PFSK-1 (cell line): ENCODE data around the gene MINDY4.

Experiments used
- FOXP2 ChIP-seq: optimal IDR thresholded peaks from 2 replicates; pipeline ENCODE3; 2011; ENCODE audit warnings: borderline replicate concordance, control low read depth, inconsistent platforms; ENCODE audit not compliant: insufficient read depth; ENCODE audit errors: extremely low read length, extremely low read depth
- POLR2AphosphoS5 ChIP-seq: IDR thresholded peaks from 2 replicates; pipeline ENCODE4 v1.6.1; 2012; ENCODE audit warnings: low read depth, mild to moderate bottlenecking, control low read depth, low read length, moderate library complexity
- SIN3A ChIP-seq: IDR thresholded peaks from 2 replicates; pipeline ENCODE4 v1.6.1; 2012; ENCODE audit warnings: mild to moderate bottlenecking, low read length, moderate library complexity, borderline replicate concordance; ENCODE audit not compliant: insufficient read depth
- TAF1 ChIP-seq: IDR thresholded peaks from 2 replicates; pipeline ENCODE4 v1.6.1; 2012; ENCODE audit warnings: low read length, control low read depth, borderline replicate concordance; ENCODE audit not compliant: insufficient read depth
- TF ChIP-seq, protein P1 (sequence below), 2 experiments: IDR thresholded peaks; 2 replicates each; pipeline versions ENCODE4 v1.6.1 to v1.8.0; 2011 to 2012; ENCODE audit warnings: low read depth in 2 of 2, low read length in 2 of 2, control low read depth in 1 of 2, inconsistent platforms in 1 of 2, mild to moderate bottlenecking in 1 of 2, moderate library complexity in 1 of 2; ENCODE audit not compliant: insufficient read depth in 1 of 2

MINDY4 gene

DNA sequence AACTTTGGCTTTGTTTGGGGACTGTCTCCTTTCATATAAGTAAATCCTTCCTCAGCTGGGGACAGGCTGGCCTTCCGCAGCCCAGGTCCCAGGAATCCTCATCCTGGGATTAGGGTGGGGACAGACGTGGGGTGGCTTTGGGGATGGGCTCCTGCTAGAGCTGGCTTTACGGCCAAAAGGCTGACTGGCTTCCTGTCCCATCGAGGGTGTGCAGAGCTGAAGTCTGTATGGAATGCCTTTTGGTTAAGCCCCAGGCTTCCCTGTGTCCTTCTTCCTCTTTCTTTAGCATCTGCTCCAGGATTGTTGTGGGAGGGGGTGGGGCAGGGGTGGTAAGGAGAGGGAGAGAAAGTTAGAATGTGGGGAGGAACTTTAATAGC lies 81.1 kb downstream of the MINDY4 start:
- TF ChIP-seq TAF1 (no peak), FOXP2 (no peak), POLR2AphosphoS5 (no peak), SIN3A (no peak)
- TF ChIP-seq, protein P1, sequence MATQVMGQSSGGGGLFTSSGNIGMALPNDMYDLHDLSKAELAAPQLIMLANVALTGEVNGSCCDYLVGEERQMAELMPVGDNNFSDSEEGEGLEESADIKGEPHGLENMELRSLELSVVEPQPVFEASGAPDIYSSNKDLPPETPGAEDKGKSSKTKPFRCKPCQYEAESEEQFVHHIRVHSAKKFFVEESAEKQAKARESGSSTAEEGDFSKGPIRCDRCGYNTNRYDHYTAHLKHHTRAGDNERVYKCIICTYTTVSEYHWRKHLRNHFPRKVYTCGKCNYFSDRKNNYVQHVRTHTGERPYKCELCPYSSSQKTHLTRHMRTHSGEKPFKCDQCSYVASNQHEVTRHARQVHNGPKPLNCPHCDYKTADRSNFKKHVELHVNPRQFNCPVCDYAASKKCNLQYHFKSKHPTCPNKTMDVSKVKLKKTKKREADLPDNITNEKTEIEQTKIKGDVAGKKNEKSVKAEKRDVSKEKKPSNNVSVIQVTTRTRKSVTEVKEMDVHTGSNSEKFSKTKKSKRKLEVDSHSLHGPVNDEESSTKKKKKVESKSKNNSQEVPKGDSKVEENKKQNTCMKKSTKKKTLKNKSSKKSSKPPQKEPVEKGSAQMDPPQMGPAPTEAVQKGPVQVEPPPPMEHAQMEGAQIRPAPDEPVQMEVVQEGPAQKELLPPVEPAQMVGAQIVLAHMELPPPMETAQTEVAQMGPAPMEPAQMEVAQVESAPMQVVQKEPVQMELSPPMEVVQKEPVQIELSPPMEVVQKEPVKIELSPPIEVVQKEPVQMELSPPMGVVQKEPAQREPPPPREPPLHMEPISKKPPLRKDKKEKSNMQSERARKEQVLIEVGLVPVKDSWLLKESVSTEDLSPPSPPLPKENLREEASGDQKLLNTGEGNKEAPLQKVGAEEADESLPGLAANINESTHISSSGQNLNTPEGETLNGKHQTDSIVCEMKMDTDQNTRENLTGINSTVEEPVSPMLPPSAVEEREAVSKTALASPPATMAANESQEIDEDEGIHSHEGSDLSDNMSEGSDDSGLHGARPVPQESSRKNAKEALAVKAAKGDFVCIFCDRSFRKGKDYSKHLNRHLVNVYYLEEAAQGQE (IDR thresholded peaks at IDR 0.05; ENCODE audit: insufficient read depth in 1 of 2, low read depth in 2 of 2, low read length in 2 of 2) = no peak

DNA sequence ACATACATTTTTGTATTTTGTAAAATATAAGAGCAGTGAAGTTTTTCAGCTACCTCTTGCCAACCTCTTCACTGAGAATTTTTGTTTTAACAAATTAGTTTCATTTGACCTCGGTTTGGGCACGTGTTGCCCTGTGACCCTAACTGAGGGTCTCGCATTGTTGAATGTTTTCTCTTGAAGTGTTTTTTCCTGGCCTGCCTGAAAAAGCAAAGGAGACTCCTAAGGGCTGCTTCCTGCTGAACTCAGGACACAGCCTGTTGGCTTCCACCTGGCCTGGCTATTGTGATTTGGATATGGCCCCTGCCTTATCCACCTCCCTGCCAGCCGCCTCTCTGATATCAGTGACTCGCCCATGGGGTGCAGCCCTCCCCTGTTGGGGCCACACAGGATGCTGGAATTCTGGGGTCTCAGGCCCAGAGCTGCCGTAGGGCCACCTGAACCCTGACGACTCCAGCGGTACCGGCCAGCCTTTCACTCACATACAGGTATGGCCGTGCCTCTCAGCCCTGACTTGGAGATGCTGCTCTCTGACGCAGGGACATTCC lies 81.6 kb downstream of the MINDY4 start:
- TF ChIP-seq POLR2AphosphoS5 = no peak
- TF ChIP-seq SIN3A = no peak
- TF ChIP-seq, protein P1 (IDR thresholded peaks at IDR 0.05; ENCODE audit: insufficient read depth in 1 of 2, low read depth in 2 of 2, low read length in 2 of 2) = no peak
- TF ChIP-seq TAF1 = no peak
- TF ChIP-seq FOXP2 = no peak

DNA sequence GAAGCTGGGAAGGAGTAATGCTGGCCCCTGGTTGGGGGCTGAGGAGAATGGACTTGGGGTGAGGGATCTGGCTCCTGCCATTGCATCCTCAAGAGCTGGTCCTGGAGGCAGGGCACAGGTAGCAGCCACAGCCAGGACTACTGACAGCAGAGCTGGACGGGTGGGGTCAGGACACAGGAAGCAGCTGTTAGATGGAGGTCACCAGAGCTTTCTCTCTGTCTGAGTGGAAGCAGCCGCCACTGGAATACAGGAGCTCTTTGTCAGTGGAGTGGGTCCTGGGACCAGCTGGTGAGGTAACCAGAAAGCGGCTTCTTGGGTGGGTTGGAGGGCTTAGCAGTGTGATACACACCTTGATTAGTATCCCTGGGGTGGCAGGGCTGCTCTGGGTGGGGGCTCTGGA lies 82.4 kb downstream of the MINDY4 start:
- TF ChIP-seq FOXP2 (no peak), SIN3A (no peak), POLR2AphosphoS5 (no peak), TAF1 (no peak)
- TF ChIP-seq, protein P1 (IDR thresholded peaks at IDR 0.05; ENCODE audit: insufficient read depth in 1 of 2, low read depth in 2 of 2, low read length in 2 of 2) = no peak

DNA sequence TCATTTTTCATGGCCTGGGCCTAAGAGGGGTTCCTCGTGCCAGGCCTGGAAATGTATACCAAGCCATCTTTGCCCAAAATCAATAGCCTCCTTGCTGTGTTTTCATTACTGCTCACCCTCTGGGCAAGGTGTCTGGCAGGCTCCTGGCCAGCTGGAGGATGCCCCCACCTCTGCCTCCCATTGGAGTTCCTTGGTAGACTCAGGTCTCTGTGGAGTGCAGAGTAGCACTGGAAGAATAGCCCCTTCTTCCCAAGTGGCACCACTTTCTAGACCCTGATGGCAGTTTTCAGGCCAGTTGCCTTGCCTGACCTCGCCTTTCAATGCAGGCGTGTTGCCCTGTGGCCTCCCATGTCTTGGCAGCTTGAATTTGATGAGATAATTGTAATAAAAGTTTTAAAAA lies 84.7 kb downstream of the MINDY4 start:
- TF ChIP-seq, protein P1 (IDR thresholded peaks at IDR 0.05; ENCODE audit: insufficient read depth in 1 of 2, low read depth in 2 of 2, low read length in 2 of 2) = no peak

DNA sequence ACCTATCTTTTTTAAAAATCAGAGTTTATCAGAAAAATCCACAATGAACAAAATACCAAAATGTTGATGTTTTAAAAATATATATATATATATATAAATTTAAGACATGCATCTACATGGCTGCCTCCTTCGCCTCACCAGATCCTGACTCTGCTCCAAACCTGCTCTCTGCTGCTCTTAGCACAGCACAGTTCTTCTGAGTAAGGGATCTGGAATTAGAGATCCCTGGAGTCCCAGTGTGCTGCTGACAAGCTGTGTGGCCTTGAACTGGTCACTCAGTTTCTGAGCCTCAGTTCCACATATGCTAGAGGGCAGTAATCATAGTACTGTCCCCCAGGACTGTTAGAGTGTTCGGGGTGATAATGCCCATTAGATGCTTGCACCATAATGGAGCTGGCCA lies 87.4 kb downstream of the MINDY4 start:
- no peak for TF ChIP-seq TAF1
- no peak for TF ChIP-seq SIN3A
- TF ChIP-seq, protein P1 (IDR thresholded peaks at IDR 0.05; ENCODE audit: insufficient read depth in 1 of 2, low read depth in 2 of 2, low read length in 2 of 2) = no peak
- TF ChIP-seq POLR2AphosphoS5 = no peak
- no peak for TF ChIP-seq FOXP2
